Osteocyte (in vitro differentiated cells): ENCODE results near the gene CISD2. TPM values are rescaled to one million over a fixed set of nuclear protein-coding genes. Genes with fewer than 3 reads are reported as not detected.
"Not testable (repeated sequence)": the region's sequence is repeated elsewhere in the genome, so short reads cannot be mapped to it uniquely, and the experiment has no call there.

Source experiments
- DNase-seq: peaks from one replicate; pipeline ENCODE4 v3.0.0; 2021; ENCODE audit warnings: mixed read lengths; ENCODE audit not compliant: unreplicated experiment; ENCODE audit errors: extremely low spot score
- H3K27ac Mint-ChIP-seq: one replicate; pipeline ENCODE4 v1.8.0; 2021; ENCODE audit warnings: mild to moderate bottlenecking, mixed read lengths; ENCODE audit not compliant: unreplicated experiment
- H3K27me3 Mint-ChIP-seq: one replicate; pipeline ENCODE4 v1.8.0; 2021; ENCODE audit warnings: mixed read lengths; ENCODE audit not compliant: unreplicated experiment
- H3K36me3 Mint-ChIP-seq: one replicate; pipeline ENCODE4 v1.8.0; 2021; ENCODE audit warnings: mixed read lengths; ENCODE audit not compliant: unreplicated experiment
- H3K4me1 Mint-ChIP-seq: one replicate; pipeline ENCODE4 v1.8.0; 2021; ENCODE audit warnings: mixed read lengths; ENCODE audit not compliant: unreplicated experiment
- H3K4me3 Mint-ChIP-seq: one replicate; pipeline ENCODE4 v1.8.0; 2021; ENCODE audit warnings: mild to moderate bottlenecking, moderate library complexity, mixed read lengths; ENCODE audit not compliant: unreplicated experiment
- H3K9me3 Mint-ChIP-seq: one replicate; pipeline ENCODE4 v1.8.0; 2021; ENCODE audit warnings: mixed read lengths; ENCODE audit not compliant: unreplicated experiment
- CTCF ChIP-seq: fragments of 200-600 bp; sonication (generic); IDR thresholded peaks from 2 replicates; pipeline ENCODE4 v1.5.0; 2021; ENCODE audit warnings: antibody characterized with exemption, mild to moderate bottlenecking, moderate library complexity
- total RNA-seq: library from RNA; stranded (reverse); gene quantifications from 2 replicates; pipeline ENCODE4 v1.2.1, GENCODE V29; 2021

CISD2 gene
- total RNA-seq, 1 donor from 2014 or later: 30.4 TPM

- H3K4me1 Mint-ChIP-seq: peaks cover 5% of the 10 kb centered on the region
- peaks cover 17% of the 10 kb centered on the region for H3K36me3 Mint-ChIP-seq
- H3K9me3 Mint-ChIP-seq: peaks cover 14% of the 10 kb centered on the region
Observed at GRCh38 chr4:102862016-102862415, 6.8 kb upstream of the CISD2 start.

GRCh38 chr4:102862747-102863146 is 6.0 kb upstream of the CISD2 start:
- H3K27ac Mint-ChIP-seq: no peak overlapping the region
- H3K27me3 Mint-ChIP-seq: no peaks in the 10 kb centered on the region

More at GRCh38 chr4:102862016-102862415, 6.8 kb upstream of the CISD2 start:
- H3K27ac Mint-ChIP-seq: no peak overlapping the region
- no peak overlapping the region for H3K4me3 Mint-ChIP-seq
- H3K27me3 Mint-ChIP-seq: no peaks in the 10 kb centered on the region
- no peak for TF ChIP-seq CTCF
- DNase-seq: no peak

GRCh38 chr4:102865327-102865726 is 3.5 kb upstream of the CISD2 start:
- peaks cover 22% of the 10 kb centered on the region for H3K4me1 Mint-ChIP-seq
- H3K9me3 Mint-ChIP-seq, H3K27me3 Mint-ChIP-seq, DNase-seq, H3K36me3 Mint-ChIP-seq, H3K4me3 Mint-ChIP-seq, H3K27ac Mint-ChIP-seq: not testable (repeated sequence)

More at GRCh38 chr4:102862747-102863146, 6.0 kb upstream of the CISD2 start:
- no peak for DNase-seq
- Mint-ChIP-seq H3K9me3 (peaks cover 14% of the 10 kb centered on the region), H3K36me3 (peaks cover 17% of the 10 kb centered on the region), H3K4me1 (peaks cover 12% of the 10 kb centered on the region), H3K4me3 (no peak overlapping the region)
- no peak for TF ChIP-seq CTCF

GRCh38 chr4:102867278-102868152 is 1.3 kb upstream of the CISD2 start:
- H3K4me3 Mint-ChIP-seq: peak overlapping the region; percentile 95
- TF ChIP-seq CTCF: no peak
- no peaks in the 10 kb centered on the region for H3K36me3 Mint-ChIP-seq
- no peak for DNase-seq
- no peaks in the 10 kb centered on the region for H3K9me3 Mint-ChIP-seq
- H3K27me3 Mint-ChIP-seq: no peaks in the 10 kb centered on the region
- peak overlapping the region; percentile 97 for H3K27ac Mint-ChIP-seq
- peaks cover 37% of the 10 kb centered on the region for H3K4me1 Mint-ChIP-seq

- Mint-ChIP-seq H3K27ac (peak overlapping the region; percentile 97), H3K9me3 (no peaks in the 10 kb centered on the region), H3K36me3 (peaks cover 4% of the 10 kb centered on the region), H3K4me1 (peaks cover 37% of the 10 kb centered on the region), H3K4me3 (peak overlapping the region; percentile 95), H3K27me3 (no peaks in the 10 kb centered on the region)
- no peak for TF ChIP-seq CTCF
- DNase-seq: no peak
Observed at GRCh38 chr4:102868153-102868780, 525 bp upstream of the CISD2 start.
